H9 (cell line): Measurements from ENCODE around the gene IL3RA. TPM values are rescaled to one million over a fixed set of nuclear protein-coding genes. Genes with fewer than 3 reads are reported as not detected.
A peak's percentile ranks its signal among the peaks of the same experiment; 100 is the strongest.

Experiments
- DNase-seq: peaks from one replicate; pipeline ENCODE4 v3.0.0-alpha.2; 2017
- H2AFZ ChIP-seq: one replicate; pipeline ENCODE4 v1.6.1; 2013; ENCODE audit warnings: mild to moderate bottlenecking, low read length, control low read depth, moderate library complexity
- H2AK5ac ChIP-seq: 2 replicates; pipeline ENCODE4 v1.6.1; 2013; ENCODE audit warnings: low read length, control low read depth, mixed read lengths; ENCODE audit not compliant: insufficient read length
- H2BK120ac ChIP-seq: one replicate; pipeline ENCODE4 v1.6.1; 2013; ENCODE audit warnings: low read depth, mild to moderate bottlenecking, low read length, control low read depth, inconsistent platforms; ENCODE audit not compliant: poor library complexity, severe bottlenecking
- H2BK12ac ChIP-seq: 2 replicates; pipeline ENCODE4 v1.6.1; 2013; ENCODE audit warnings: low read length, control low read depth, mixed read lengths, low read depth; ENCODE audit not compliant: insufficient read length
- H2BK15ac ChIP-seq: 2 replicates; pipeline ENCODE4 v1.6.1; 2013; ENCODE audit warnings: low read depth, low read length, control low read depth
- H2BK20ac ChIP-seq: one replicate; pipeline ENCODE4 v1.6.1; 2013; ENCODE audit warnings: low read depth, mild to moderate bottlenecking, low read length, control low read depth, inconsistent platforms; ENCODE audit not compliant: poor library complexity, severe bottlenecking
- H2BK5ac ChIP-seq: 2 replicates; pipeline ENCODE4 v1.6.1; 2013; ENCODE audit warnings: low read length, control low read depth, mixed read lengths; ENCODE audit not compliant: insufficient read length
- H3K14ac ChIP-seq: 2 replicates; pipeline ENCODE4 v1.6.1; 2013; ENCODE audit warnings: low read length, control low read depth; ENCODE audit not compliant: insufficient read depth
- H3K18ac ChIP-seq: 2 replicates; pipeline ENCODE4 v1.6.1; 2013; ENCODE audit warnings: low read depth, mild to moderate bottlenecking, mixed read lengths, low read length, control low read depth; ENCODE audit not compliant: insufficient read length
- H3K23ac ChIP-seq: 2 replicates; pipeline ENCODE4 v1.6.1; 2013; ENCODE audit warnings: low read length, control low read depth, mixed read lengths, low read depth; ENCODE audit not compliant: insufficient read length
- H3K23me2 ChIP-seq: 2 replicates; pipeline ENCODE4 v1.6.1; 2013; ENCODE audit warnings: low read depth, mild to moderate bottlenecking, mixed read lengths, low read length, control low read depth; ENCODE audit not compliant: insufficient read length, poor library complexity, severe bottlenecking
- H3K27ac ChIP-seq: 2 replicates; pipeline ENCODE4 v1.5.1; 2013; ENCODE audit warnings: low read length, control low read depth, mixed read lengths, low read depth; ENCODE audit not compliant: insufficient read length
- H3K27me3 ChIP-seq: 2 replicates; pipeline ENCODE4 v1.6.1; 2013; ENCODE audit warnings: low read length, control low read depth, inconsistent platforms; ENCODE audit not compliant: insufficient read depth
- H3K4ac ChIP-seq: 2 replicates; pipeline ENCODE4 v1.6.1; 2013; ENCODE audit warnings: low read depth, mild to moderate bottlenecking, control low read depth, inconsistent platforms, low read length, moderate library complexity
- H3K4me1 ChIP-seq: 2 replicates; pipeline ENCODE4 v1.6.1; 2013; ENCODE audit warnings: low read length, control low read depth, inconsistent platforms; ENCODE audit not compliant: insufficient read depth
- H3K4me2 ChIP-seq: 2 replicates; pipeline ENCODE4 v1.6.1; 2013; ENCODE audit warnings: low read length, control low read depth, mixed read lengths; ENCODE audit not compliant: insufficient read length, insufficient read depth
- H3K56ac ChIP-seq: 2 replicates; pipeline ENCODE4 v1.6.1; 2013; ENCODE audit warnings: low read depth, mild to moderate bottlenecking, mixed read lengths, low read length, control low read depth; ENCODE audit not compliant: insufficient read length
- H3K79me1 ChIP-seq: 2 replicates; pipeline ENCODE4 v1.6.1; 2013; ENCODE audit warnings: low read depth, mild to moderate bottlenecking, moderate library complexity, low read length, control low read depth, inconsistent platforms; ENCODE audit not compliant: insufficient read depth, poor library complexity, severe bottlenecking
- H3K79me2 ChIP-seq: 2 replicates; pipeline ENCODE4 v1.6.1; 2013; ENCODE audit warnings: low read length, control low read depth, inconsistent platforms; ENCODE audit not compliant: insufficient read depth
- H3K9ac ChIP-seq: 2 replicates; pipeline ENCODE4 v1.6.1; 2013; ENCODE audit warnings: low read length, control low read depth, mixed read lengths; ENCODE audit not compliant: insufficient read length; ENCODE audit errors: extremely low read depth
- H3K9me3 ChIP-seq: one replicate; pipeline ENCODE4 v1.6.1; 2013; ENCODE audit warnings: low read depth, low read length, inconsistent platforms; ENCODE audit not compliant: control insufficient read depth
- H3T11ph ChIP-seq: one replicate; pipeline ENCODE4 v1.6.1; 2013; ENCODE audit warnings: mild to moderate bottlenecking, low read length, control low read depth, inconsistent platforms
- H4K20me1 ChIP-seq: one replicate; pipeline ENCODE4 v1.6.1; 2013; ENCODE audit not compliant: control insufficient read depth, insufficient read length, insufficient read depth
- H4K5ac ChIP-seq: 2 replicates; pipeline ENCODE4 v1.6.1; 2013; ENCODE audit warnings: low read depth, mild to moderate bottlenecking, mixed read lengths, low read length, control low read depth; ENCODE audit not compliant: insufficient read length
- H4K8ac ChIP-seq: replicated peaks from 2 replicates; pipeline ENCODE4 v1.6.1; 2013; ENCODE audit warnings: low read length, control low read depth, mixed read lengths, low read depth; ENCODE audit not compliant: insufficient read length
- H4K91ac ChIP-seq: 2 replicates; pipeline ENCODE4 v1.6.1; 2013; ENCODE audit warnings: low read depth, mild to moderate bottlenecking, moderate library complexity, mixed read lengths, low read length, control low read depth; ENCODE audit not compliant: insufficient read length
- H3K27ac Mint-ChIP-seq, 3 experiments: 2 replicates in 2 of 3; 3 replicates in 1 of 3; pipeline ENCODE4 v1.8.0; 2020 to 2021; ENCODE audit warnings: mixed read lengths in 3 of 3, mild to moderate bottlenecking in 1 of 3, moderate library complexity in 1 of 3
- H3K27me3 Mint-ChIP-seq: 2 replicates; pipeline ENCODE4 v1.8.0; 2021; ENCODE audit warnings: low read depth, mild to moderate bottlenecking, moderate library complexity, mixed read lengths
- H3K36me3 Mint-ChIP-seq, 3 experiments: 2 replicates in 2 of 3; 3 replicates in 1 of 3; pipeline ENCODE4 v1.8.0; 2020 to 2021; ENCODE audit warnings: low read depth in 3 of 3, mixed read lengths in 3 of 3; ENCODE audit not compliant: insufficient read depth in 1 of 3
- H3K4me1 Mint-ChIP-seq, 2 experiments: 2 replicates each; pipeline ENCODE4 v1.8.0; 2020; ENCODE audit warnings: mixed read lengths in 2 of 2
- H3K4me3 Mint-ChIP-seq, 2 experiments: 2 replicates in 1 of 2; 3 replicates in 1 of 2; pipeline ENCODE4 v1.8.0; 2020 to 2021; ENCODE audit warnings: mild to moderate bottlenecking in 2 of 2, mixed read lengths in 2 of 2, moderate library complexity in 1 of 2
- H3K9me3 Mint-ChIP-seq, 2 experiments: 2 replicates in 1 of 2; 3 replicates in 1 of 2; pipeline ENCODE4 v1.8.0; 2020; ENCODE audit warnings: mild to moderate bottlenecking in 2 of 2, mixed read lengths in 2 of 2, moderate library complexity in 1 of 2
- CTCF ChIP-seq: fragments of 200-600 bp; sonication (generic); conservative IDR thresholded peaks from 3 replicates; pipeline ENCODE4 v1.8.0; 2021; ENCODE audit warnings: antibody characterized with exemption, mild to moderate bottlenecking
- WGBS: extraction: QIAGEN DNeasy Blood & Tissue Kit; methylation state at CpG from one replicate; pipeline ENCODE4 v1.1.7; 2013; ENCODE audit warnings: missing lambda C conversion rate, low lambda C conversion rate, mixed read lengths; ENCODE audit not compliant: insufficient read length; ENCODE audit errors: extremely low coverage; 5-methylcytosine and 5-hydroxymethylcytosine counted together
- total RNA-seq: library from RNA; stranded (reverse); gene quantifications from 2 replicates; pipeline ENCODE4 v1.2.1, GENCODE V29; 2021

IL3RA gene
- total RNA-seq, 1 experiment from 2014 or later: 0.24 TPM

- Histone ChIP-seq H3K18ac (no peak overlapping the region), H4K20me1 (peaks cover 2% of the 10 kb centered on the region), H2AFZ (no peak overlapping the region), H3K4me2 (no peak overlapping the region), H3K79me1 (peaks cover 8% of the 10 kb centered on the region), H4K8ac (no peak overlapping the region), H3K14ac (no peak overlapping the region), H3K9ac (no peak overlapping the region), H3T11ph (no peak overlapping the region), H3K23me2 (peaks cover 3% of the 10 kb centered on the region), H4K5ac (no peak overlapping the region), H3K23ac (no peak overlapping the region), H3K9me3 (no peaks in the 10 kb centered on the region), H2AK5ac (no peak overlapping the region), H3K56ac (no peak overlapping the region), H2BK12ac (no peak overlapping the region), H2BK15ac (no peak overlapping the region), H3K27me3 (no peaks in the 10 kb centered on the region), H2BK20ac (no peak overlapping the region), H2BK5ac (no peak overlapping the region), H3K4ac (no peak overlapping the region), H2BK120ac (no peak overlapping the region), H3K4me1 (no peaks in the 10 kb centered on the region; the same call in 1 of the 2 replicates), H3K79me2 (peaks cover 4% of the 10 kb centered on the region; the same call in 1 of the 2 replicates), H4K91ac (no peak overlapping the region), H3K27ac (no peak overlapping the region)
- peaks cover 26% of the 10 kb centered on the region in 2 experiments for H3K4me1 Mint-ChIP-seq
- no peaks in the 10 kb centered on the region for H3K27me3 Mint-ChIP-seq
- WGBS: no CpG with 5 or more reads among the region's 29 CpGs
- no peak for DNase-seq
- H3K9me3 Mint-ChIP-seq: peaks cover 0 to 3% of the 10 kb centered on the region in 2 experiments; a peak in 1 of 5 replicates
- H3K36me3 Mint-ChIP-seq: peaks cover 19 to 59% (median 25%) of the 10 kb centered on the region in 3 experiments
- no peak overlapping the region for H3K4me3 Mint-ChIP-seq
- no peak for TF ChIP-seq CTCF
- H3K27ac Mint-ChIP-seq: 0 out of 7 replicates have a peak overlapping the region, but pooled peaks of 1 of the 3 experiments have one; percentile 19
Observed at GRCh38 chrX:1397441-1398270, 61.1 kb downstream of the IL3RA start.
